Stimulated activated CD8-positive, alpha-beta memory T cell treated with anti-CD3 and anti-CD28 coated beads, Interleukin-7, amount 100 ng/mL, for 48 hours (primary cell): ENCODE data around the gene SMAP2.
"Not testable (repeated sequence)": the region's sequence is repeated elsewhere in the genome, so short reads cannot be mapped to it uniquely, and the experiment has no call there.

Experiments
- DNase-seq, 2 donors: peaks; one replicate each; pipeline ENCODE4 v3.0.0-alpha.2; 2020; ENCODE audit warnings: low read depth in 1 of 2; ENCODE audit errors: extremely low read depth in 1 of 2

Gene SMAP2

GRCh38 chr1:40373323-40374283, at the start of gene SMAP2:
TSS of gene SMAP2 (plus strand) at chr1:40373727. CDS start at chr1:40374121, 394 bp downstream.
- peak; percentile 92 to 94 for DNase-seq

- not testable (repeated sequence) for DNase-seq
Measured at GRCh38 chr1:40331403-40331802, 42.1 kb upstream of the SMAP2 start.

- no peak for DNase-seq
Measured at GRCh38 chr1:40332695-40333094, 40.8 kb upstream of the SMAP2 start.

- DNase-seq, result no peak
Measured at GRCh38 chr1:40337443-40337842, 36.1 kb upstream of the SMAP2 start.

- DNase-seq, result peak; percentile 75 to 80
Measured at GRCh38 chr1:40338745-40339419, 34.6 kb upstream of the SMAP2 start.

GRCh38 chr1:40339420-40340323, 33.9 kb upstream of the SMAP2 start:
- no peak for DNase-seq

GRCh38 chr1:40341491-40342380, 31.8 kb upstream of the SMAP2 start:
- DNase-seq, result no peak

- not testable (repeated sequence) for DNase-seq
Measured at GRCh38 chr1:40342381-40342717, 31.2 kb upstream of the SMAP2 start.

GRCh38 chr1:40344597-40344996, 28.9 kb upstream of the SMAP2 start:
- peak in 1 of 2 donors; percentile 20 for DNase-seq

- no peak for DNase-seq
Measured at GRCh38 chr1:40350391-40350790, 23.1 kb upstream of the SMAP2 start.

- DNase-seq, result no peak
Measured at GRCh38 chr1:40351124-40351523, 22.4 kb upstream of the SMAP2 start.

- no peak for DNase-seq
Measured at GRCh38 chr1:40352126-40352525, 21.4 kb upstream of the SMAP2 start.

- no peak for DNase-seq
Measured at GRCh38 chr1:40353082-40353481, 20.4 kb upstream of the SMAP2 start.

- no peak for DNase-seq
Measured at GRCh38 chr1:40357625-40358024, 15.9 kb upstream of the SMAP2 start.

- DNase-seq, result no peak
Measured at GRCh38 chr1:40360631-40361030, 12.9 kb upstream of the SMAP2 start.

GRCh38 chr1:40361201-40361600, 12.3 kb upstream of the SMAP2 start:
- DNase-seq, result no peak

- no peak for DNase-seq
Measured at GRCh38 chr1:40361637-40362036, 11.9 kb upstream of the SMAP2 start.

GRCh38 chr1:40362199-40362598, 11.3 kb upstream of the SMAP2 start:
- DNase-seq, result no peak

GRCh38 chr1:40362699-40363098, 10.8 kb upstream of the SMAP2 start:
- no peak for DNase-seq

GRCh38 chr1:40363721-40364120, 9.8 kb upstream of the SMAP2 start:
- DNase-seq, result no peak
